Liver (tissue), 3 donors: ENCODE measurements around the gene THBS3.

Source experiments
- CTCF ChIP-seq: fragments of 150-350 bp; IDR thresholded peaks from 2 replicates; pipeline ENCODE4 v1.5.1; 2017; ENCODE audit warnings: improper control_type of control experiment, low read depth, low read length; ENCODE audit not compliant: missing input control
- GABPA ChIP-seq, 2 donors: IDR thresholded peaks in 1 of 2; conservative IDR thresholded peaks in 1 of 2; 2 replicates each; pipeline ENCODE4 v1.6.1; 2016; ENCODE audit warnings: antibody characterized with exemption in 2 of 2, mild to moderate bottlenecking in 1 of 2, moderate library complexity in 1 of 2
- JUND ChIP-seq, 2 donors: IDR thresholded peaks; 2 replicates each; pipeline ENCODE4 v1.6.1; 2016; ENCODE audit warnings: antibody characterized with exemption in 2 of 2
- donor health status: healthy.
- donor health status: healthy.

- no peak for TF ChIP-seq CTCF
- TF ChIP-seq JUND (IDR thresholded peaks at IDR 0.05) = no peak
- TF ChIP-seq GABPA (IDR thresholded peaks at IDR 0.05 in 1 of 2, conservative IDR thresholded peaks at IDR 0.05 in 1 of 2) = no peak
Observed at GRCh38 chr1:155192346-155193274, 15.1 kb downstream of the THBS3 start.
